HG03565 (cell line): ENCODE results near the gene RB1.
"Not testable (repeated sequence)": the region's sequence is repeated elsewhere in the genome, so short reads cannot be mapped to it uniquely, and the experiment has no call there.

Experiments
- ATAC-seq: cut with Tn5 transposase; IDR thresholded peaks from one replicate; pipeline ENCODE4 v1.9.1; 2021; ENCODE audit warnings: mild to moderate bottlenecking, moderate library complexity; ENCODE audit not compliant: unreplicated experiment

The RB1 gene

GRCh38 chr13:48404952-48405351, 101.4 kb downstream of the RB1 start:
- ATAC-seq = no peak

- no peak for ATAC-seq
Measured at GRCh38 chr13:48405875-48406274, 102.3 kb downstream of the RB1 start.

DNA sequence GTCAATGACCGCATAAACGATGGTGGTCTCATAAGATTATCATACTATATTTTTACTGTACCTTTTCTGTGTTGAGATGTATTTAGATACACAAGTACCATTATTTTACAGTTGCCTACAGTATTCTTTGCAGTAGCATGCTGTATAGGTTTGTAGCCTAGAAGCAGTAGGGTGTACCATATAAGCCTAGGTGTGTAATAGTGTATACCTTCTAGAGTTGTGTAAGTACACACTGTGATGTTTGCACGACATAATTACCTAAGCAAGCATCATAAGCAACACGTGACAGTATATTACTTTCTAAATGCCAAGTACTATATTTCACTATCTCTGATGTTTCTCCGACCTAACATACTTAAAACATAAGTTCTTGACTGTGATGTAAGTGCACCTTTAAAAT, 106.6 kb downstream of the RB1 start:
- no peak for ATAC-seq

DNA sequence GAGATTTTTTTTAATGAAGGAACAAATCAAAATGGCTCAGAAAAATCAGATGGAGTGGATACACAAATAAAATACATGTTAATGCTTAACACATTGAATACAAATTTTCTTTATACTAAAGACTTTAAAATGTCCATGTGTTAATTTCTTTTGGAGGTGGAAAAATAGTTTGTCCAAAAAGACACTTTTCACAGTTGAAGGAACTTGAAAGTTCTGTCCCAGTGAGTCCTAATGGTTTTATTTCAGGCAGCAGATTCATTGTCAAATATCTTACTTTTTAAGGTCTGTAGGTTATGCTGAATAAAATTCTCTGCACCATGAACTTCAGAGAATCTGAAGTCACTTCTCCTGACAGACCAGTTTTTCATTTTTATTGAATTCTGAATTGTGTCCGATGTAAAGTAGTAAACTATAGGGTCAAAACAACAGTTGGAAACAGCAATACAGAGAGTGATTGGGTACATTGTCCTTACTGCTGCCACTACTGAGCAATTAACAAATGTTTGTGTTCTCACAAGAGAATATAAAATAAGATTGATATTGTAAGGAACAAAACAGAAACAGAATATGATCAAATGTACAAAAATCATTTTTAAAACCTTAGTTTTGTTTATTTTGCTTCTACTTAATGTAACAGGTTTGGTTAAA, 107.7 kb downstream of the RB1 start:
- ATAC-seq = no peak

DNA sequence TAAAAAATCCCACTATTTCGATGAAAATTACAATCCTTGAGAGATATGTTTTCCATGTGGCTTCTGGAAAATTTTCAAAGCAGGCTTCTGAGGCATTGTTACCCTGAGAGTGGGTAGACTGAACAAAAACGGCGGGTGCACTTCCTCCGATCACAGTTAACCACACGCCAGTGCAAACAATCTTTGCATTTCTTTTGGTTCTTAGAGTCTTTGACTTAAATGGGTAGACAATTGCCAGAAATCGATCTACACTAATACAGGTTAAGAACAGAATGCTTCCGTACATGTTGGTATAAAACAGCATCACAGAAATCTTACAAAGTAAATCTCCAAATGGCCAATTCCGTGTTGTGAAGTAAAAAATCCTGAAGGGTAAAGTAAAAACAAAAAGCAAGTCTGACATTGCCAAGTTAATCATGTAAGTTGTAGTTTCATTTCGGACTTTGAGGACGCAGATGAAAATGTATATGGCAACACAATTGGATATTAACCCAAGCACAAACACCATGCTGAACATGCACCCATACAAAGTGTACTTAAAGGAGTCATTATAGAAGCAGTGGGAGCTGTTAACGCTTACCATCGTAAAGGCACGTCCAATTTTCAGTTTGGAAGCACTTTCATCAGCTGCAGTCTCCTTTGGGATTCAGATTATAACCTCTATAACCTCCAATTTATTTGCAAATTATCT, 108.4 kb downstream of the RB1 start:
- ATAC-seq = no peak

GRCh38 chr13:48412881-48413351, 109.4 kb downstream of the RB1 start, which contains the start of gene LPAR6:
Gene LPAR6 (minus strand): TSS chr13:48413113. CDS start chr13:48412423, 690 bp downstream.
- ATAC-seq = no peak

DNA sequence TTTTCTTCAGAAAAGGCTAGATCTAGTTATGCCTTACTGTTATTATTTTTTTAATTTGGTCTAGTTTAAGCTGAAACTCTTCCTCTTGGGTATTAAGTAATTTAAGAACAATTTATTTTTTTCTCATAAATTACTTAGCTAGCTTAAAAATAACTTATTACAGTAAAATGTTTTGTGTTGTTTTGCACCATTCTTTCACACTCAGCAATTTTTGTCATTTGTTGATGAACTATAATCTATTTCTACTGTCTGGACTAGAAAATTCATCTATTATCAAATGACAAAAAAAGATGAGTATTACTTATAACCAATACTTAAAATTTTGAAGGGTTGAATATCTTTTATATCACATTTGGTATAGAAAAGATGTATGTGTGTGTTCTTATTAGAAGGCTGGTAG, 111.0 kb downstream of the RB1 start:
- ATAC-seq = no peak

- ATAC-seq = no peak
Measured at GRCh38 chr13:48415516-48415915, 112.0 kb downstream of the RB1 start.

GRCh38 chr13:48422003-48422402, 118.5 kb downstream of the RB1 start:
- not testable (repeated sequence) for ATAC-seq

DNA sequence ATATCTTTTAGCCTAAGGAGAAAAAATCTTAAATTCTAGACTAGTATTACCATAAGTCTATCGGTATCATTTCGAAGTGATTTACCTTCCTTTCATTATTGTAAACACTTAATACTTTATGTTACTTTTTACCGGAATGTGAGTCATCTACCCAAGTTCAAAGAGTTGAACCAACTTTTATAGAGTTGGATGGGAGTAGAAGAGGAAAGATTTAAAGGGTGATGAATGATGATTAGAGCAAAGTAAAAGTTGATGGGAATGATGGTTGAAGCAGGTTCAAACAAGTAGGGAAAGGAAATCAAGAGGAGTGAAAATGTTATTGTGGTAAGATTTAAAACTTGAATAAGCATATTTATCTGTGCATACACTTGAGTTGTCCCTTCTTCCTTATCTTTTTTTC, 120.7 kb downstream of the RB1 start:
- no peak for ATAC-seq

GRCh38 chr13:48426052-48426451, 122.5 kb downstream of the RB1 start:
- no peak for ATAC-seq

- ATAC-seq = not testable (repeated sequence)
Measured at GRCh38 chr13:48426755-48427298, 123.3 kb downstream of the RB1 start.

DNA sequence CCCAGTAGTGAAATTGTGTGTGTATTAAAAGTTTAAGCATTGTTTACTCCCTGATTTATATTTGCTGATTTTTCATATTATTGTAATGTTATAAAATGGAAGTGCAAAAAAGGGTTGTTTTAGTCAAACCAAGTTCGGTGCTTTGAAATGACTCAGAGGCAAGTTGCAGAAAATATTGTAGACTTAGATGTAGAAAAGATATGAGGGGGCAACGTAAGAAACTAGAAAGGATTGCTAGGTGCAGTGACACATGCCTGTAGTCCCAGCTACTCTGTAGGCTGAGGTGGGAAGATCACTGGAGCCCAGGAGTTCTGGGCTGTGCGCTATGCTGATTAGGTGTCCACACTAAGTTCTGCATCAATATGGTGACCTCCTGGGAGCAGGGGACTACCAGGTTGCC, 125.5 kb downstream of the RB1 start:
- ATAC-seq = no peak

GRCh38 chr13:48429886-48430285, 126.3 kb downstream of the RB1 start:
- ATAC-seq = peak; percentile 46

- no peak for ATAC-seq
Measured at GRCh38 chr13:48431431-48431830, 127.9 kb downstream of the RB1 start.

- ATAC-seq = no peak
Measured at GRCh38 chr13:48431987-48432615, 128.6 kb downstream of the RB1 start.

DNA sequence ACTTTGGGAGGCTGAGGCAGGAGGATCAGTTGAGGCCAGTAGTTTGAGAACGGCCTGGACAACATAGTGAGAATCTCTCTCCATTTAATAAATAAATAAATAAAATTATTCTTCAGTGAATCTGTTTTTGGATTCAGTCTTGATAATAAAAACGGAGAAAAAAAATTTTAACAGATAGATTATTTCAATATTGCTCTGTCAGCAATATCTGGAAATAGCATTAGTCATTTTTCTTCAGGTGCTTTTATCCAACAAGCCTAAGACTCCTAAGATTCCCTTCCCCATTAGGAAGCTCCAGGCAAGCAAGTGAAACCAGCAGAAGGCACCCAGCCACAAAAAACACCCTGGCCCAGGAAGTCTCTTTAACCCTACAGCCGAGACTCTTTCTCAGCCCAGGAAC, 130.6 kb downstream of the RB1 start:
- ATAC-seq = no peak

DNA sequence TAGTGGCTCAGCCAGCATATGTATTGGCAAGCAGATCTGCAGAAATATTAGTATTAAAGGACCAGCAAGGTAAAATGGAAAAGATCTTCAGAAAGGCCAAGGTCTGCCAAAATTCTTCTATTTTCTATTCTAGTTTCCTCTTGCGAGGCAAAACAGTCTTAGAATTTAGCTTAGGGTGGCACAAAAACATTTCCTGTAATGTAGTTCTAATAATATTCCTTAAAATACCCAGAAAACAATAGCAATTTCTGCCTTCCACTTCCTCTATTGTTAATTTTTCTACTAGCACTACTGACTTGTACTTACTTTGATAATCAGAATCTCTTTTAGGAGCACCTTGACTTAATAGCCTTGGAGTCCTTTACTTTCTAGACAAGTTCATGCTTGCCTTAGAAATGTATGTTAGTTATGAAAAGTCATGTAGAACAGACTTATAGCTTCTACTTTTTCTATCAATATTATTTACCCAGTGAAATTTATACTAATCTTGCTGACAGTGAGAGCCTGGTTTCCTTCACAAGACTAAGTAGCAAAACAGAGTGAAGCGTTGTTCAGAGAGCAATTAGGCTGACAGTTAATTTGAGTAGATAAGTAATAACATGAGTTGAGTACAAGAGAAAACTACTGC, 133.2 kb downstream of the RB1 start:
- no peak for ATAC-seq

DNA sequence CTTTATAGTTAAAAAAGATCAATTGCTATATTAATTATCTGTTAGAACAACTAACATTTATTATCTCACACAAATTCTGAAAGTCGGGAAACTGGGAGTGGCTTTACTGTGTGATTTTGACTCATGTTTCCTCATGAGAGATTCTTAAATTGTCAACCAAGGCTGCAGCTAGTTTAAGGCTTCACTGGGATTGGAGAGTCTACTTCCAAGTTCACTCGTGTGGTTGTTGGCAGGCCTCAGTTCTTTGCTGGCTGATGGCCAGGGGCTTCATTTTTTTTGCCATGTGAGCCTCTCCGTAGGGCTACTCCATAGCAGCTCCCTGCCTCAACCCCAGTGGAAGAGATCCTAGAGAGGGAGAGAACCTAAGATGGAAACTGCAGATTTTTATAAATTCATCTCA, 133.8 kb downstream of the RB1 start:
- no peak for ATAC-seq

- no peak for ATAC-seq
Measured at GRCh38 chr13:48443442-48444208, 140.1 kb downstream of the RB1 start.

DNA sequence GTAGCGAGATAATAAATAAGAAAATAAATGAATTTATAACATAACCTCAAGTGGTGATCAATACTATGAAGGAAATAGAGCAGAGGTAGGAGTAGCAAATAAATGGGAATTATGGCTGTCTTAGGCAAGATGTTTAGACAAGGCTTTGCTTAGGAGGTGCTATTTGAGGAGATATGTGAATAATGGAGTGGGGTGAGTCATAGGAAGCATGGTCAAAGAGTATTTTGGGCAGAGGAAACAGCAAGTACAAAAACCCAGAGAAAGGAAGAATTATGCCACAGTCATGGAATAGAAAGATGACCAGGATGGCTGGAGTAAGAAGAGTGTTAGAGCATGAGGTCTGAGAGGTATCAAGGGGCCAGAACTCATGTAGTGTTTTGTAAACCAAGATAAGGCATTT, 142.9 kb downstream of the RB1 start:
- ATAC-seq = no peak
